VCaP (cell line): Measurements from ENCODE around the gene TFCP2L1.
"Not testable (repeated sequence)": the region's sequence is repeated elsewhere in the genome, so short reads cannot be mapped to it uniquely, and the experiment has no call there.

Experiments
- H3K27ac ChIP-seq: fragments of 450-650 bp; 2 replicates; pipeline ENCODE4 v1.5.1; 2017
- CTCF ChIP-seq: fragments of 450-650 bp; conservative IDR thresholded peaks from 2 replicates; pipeline ENCODE4 v1.5.1; 2017; ENCODE audit warnings: mild to moderate bottlenecking, moderate library complexity

Gene TFCP2L1

GRCh38 chr2:121233486-121234110 is 51.4 kb downstream of the TFCP2L1 start:
- no peak overlapping the region for H3K27ac ChIP-seq
- TF ChIP-seq CTCF = no peak

- TF ChIP-seq CTCF = no peak
- no peak overlapping the region for H3K27ac ChIP-seq
These were observed 52.3 kb downstream of the TFCP2L1 start for GRCh38 chr2:121232626-121233265.

GRCh38 chr2:121231385-121232000 is 53.5 kb downstream of the TFCP2L1 start:
- no peak for TF ChIP-seq CTCF
- H3K27ac ChIP-seq = no peak overlapping the region

DNA sequence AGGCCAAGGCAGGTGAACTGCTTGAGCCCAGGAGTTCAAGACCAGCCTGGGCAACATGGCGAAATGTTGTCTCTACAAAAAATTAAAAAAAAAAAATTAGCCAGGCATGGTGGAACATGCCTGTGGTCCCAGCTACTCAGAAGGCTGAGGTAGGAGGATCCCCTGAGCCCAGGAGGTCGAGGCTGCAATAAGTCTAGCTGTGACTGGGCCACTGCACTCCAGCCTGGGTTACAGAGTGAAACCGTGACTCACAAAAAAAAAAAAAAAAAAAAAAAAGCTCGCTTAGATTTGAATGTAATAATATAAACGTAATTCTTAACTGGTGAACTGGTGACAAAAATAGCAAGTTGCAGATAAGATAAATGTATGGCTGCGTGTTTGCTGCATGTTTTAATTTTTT is 56.5 kb downstream of the TFCP2L1 start:
- no peak for TF ChIP-seq CTCF
- H3K27ac ChIP-seq = peak overlapping the region; percentile 74

DNA sequence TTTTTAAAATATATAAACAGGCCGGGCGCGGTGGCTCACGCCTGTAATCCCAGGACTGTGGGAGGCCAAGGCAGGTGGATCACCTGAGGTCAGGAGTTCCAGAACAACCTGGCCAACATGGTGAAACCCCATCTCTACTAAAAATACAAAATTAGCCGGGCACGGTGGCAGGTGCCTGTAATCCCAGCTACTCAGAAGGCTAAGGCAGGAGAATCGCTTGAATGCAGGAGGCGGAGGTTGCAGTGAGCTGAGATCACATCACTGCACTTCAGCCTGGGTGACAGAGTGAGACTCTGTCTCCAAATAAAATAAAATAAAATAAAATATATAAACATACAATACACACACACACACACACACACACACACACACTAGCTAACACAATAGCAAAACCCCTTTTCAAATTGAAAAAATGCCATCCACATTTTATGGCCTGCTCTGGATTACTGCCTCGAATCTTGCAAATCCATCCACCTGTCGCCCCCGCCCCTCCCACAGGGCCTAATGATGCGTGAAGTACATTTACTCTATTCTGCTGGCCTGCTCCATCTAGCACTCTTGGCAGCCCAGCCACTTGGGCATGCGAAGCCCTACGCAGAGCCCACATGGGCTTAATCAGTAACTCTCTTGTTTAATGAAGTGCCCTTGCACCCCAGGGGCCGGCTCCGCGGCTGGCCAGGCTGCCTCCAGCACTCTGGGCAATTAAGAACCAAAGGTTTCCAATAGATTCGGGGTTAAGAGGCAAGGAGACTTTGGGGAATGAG is 57.4 kb downstream of the TFCP2L1 start:
- peak overlapping the region; percentile 74 for H3K27ac ChIP-seq

DNA sequence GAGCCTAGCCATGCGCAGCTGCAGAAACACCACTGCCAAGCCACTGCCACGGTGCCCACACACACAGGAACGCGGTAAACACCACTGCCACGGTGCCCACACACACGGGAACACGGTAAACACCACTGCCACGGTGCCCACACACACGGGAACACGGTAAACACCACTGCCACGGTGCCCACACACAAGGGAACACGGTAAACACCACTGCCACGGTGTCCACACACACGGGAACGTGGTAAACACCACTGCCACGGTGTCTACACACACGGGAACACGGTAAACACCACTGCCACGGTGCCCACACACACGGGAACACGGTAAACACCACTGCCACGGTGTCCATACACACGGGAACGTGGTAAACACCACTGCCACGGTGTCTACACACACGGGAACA is 59.3 kb downstream of the TFCP2L1 start:
- not testable (repeated sequence) for H3K27ac ChIP-seq

DNA sequence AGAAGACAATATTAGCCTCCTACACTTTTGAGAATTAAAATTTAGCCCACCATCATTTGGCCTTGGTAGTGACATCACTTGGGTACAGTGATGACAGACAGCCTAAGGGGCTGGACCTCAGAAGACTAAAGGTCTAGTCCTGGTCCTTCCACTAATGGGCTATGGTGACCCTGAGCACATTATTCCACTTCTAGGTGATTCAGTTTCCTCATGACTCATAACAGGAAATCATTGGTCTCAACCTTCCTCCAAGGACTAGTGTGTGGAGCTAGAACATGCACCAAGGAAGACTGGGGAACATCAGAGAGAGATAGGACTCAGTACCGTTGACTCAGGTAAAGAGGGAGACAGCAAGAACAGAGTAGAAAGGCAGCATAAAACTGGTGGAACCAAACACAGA is 64.0 kb downstream of the TFCP2L1 start:
- no peak overlapping the region for H3K27ac ChIP-seq
- TF ChIP-seq CTCF = no peak

DNA sequence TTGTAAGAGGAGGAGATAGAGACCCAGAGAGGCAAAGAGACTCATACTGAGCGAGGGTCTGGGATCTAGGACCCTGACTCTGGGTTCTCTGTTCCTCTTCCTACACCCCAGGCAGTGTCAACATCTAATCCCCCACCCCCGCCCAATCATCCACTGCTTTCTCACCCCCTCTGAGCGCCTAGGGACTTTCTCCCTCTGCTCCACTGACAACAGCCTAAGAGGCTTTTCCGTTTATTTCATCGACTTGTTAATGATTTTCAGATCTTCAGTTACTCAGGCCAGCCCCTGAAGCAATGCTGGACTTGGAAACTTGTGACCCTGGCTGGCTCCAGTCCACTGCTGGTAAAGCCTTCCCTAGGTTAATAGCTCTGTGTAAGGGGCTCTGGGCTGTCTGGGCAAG is 65.1 kb downstream of the TFCP2L1 start:
- TF ChIP-seq CTCF = no peak
- H3K27ac ChIP-seq = no peak overlapping the region
